Measurements from ENCODE around the gene DGKA. TPM values are rescaled to one million over a fixed set of nuclear protein-coding genes. Genes with fewer than 3 reads are reported as not detected.
"Not testable (repeated sequence)": the region's sequence is repeated elsewhere in the genome, so short reads cannot be mapped to it uniquely, and the experiment has no call there.

DGKA gene
- total RNA-seq, 1 experiment from 2014 or later, result 58.3 TPM

GRCh38 chr12:55979069-55979468 lies 48.1 kb downstream of the DGKA start:
- no peaks in the 10 kb centered on the region; a peak in 1 of 4 replicates for H3K36me3 ChIP-seq (ENCODE audit: control insufficient read depth in 1 of 2, insufficient read depth in 2 of 2, low read length in 2 of 2)
- no peaks in the 10 kb centered on the region for H3K9me2 ChIP-seq (ENCODE audit: insufficient read depth)
- TF ChIP-seq EGR1 (IDR thresholded peaks at IDR 0.05; ENCODE audit: low read depth) (no peak), ZBTB33 (IDR thresholded peaks at IDR 0.05; ENCODE audit: extremely low read depth, insufficient replicate concordance, low read length) (no peak), FOSL1 (IDR thresholded peaks at IDR 0.05; ENCODE audit: low read depth) (no peak), YY1 (IDR thresholded peaks at IDR 0.05; ENCODE audit: extremely low read depth, insufficient replicate concordance, low read depth, low read length) (no peak)
- ChIA-PET POLR2A (no interaction called here), RAD21 (ENCODE audit: low non-redundant PET in 1 of 2, low total read pairs in 2 of 2, uncharacterized antibody in 2 of 2, unreplicated experiment in 2 of 2) (no interaction called here), CTCF (no interaction called here)
- no TSS peak for BruUV-seq (replicated peaks)
- no peak overlapping the region for H3K4me2 ChIP-seq (ENCODE audit: low read length)
- intact Hi-C loops (cut with micrococcal nuclease), result no loop called here
- no peak overlapping the region for H3K27ac ChIP-seq (ENCODE audit: low read depth, low read length)
- no peaks in the 10 kb centered on the region for H3K9me3 ChIP-seq (ENCODE audit: control insufficient read depth in 1 of 2, insufficient read depth in 1 of 2, low read depth in 1 of 2, low read length in 2 of 2)
- no peak overlapping the region for H3K4me3 ChIP-seq (replicated peaks in 1 of 2; ENCODE audit: low read depth in 1 of 2, low read length in 2 of 2)
- H3K27me3 ChIP-seq (ENCODE audit: insufficient read depth, low read length), result no peaks in the 10 kb centered on the region
- H3K79me2 ChIP-seq (ENCODE audit: insufficient read depth, low read length), result peaks cover 19% of the 10 kb centered on the region; the same call in 1 of the 2 replicates
- ATAC-seq (no peak), DNase-seq (ENCODE audit: low read depth, low spot score) (no peak)
- no peak overlapping the region for H2AFZ ChIP-seq (ENCODE audit: low read depth, low read length, poor library complexity, severe bottlenecking)
- no peaks in the 10 kb centered on the region for H4K20me1 ChIP-seq (ENCODE audit: insufficient read depth)
- no peak overlapping the region for H3K9ac ChIP-seq (ENCODE audit: low read length)
- peaks cover 12 to 23% of the 10 kb centered on the region in 2 experiments for H3K4me1 ChIP-seq (ENCODE audit: control insufficient read depth in 1 of 2, insufficient read depth in 2 of 2, low read length in 2 of 2)

DNA sequence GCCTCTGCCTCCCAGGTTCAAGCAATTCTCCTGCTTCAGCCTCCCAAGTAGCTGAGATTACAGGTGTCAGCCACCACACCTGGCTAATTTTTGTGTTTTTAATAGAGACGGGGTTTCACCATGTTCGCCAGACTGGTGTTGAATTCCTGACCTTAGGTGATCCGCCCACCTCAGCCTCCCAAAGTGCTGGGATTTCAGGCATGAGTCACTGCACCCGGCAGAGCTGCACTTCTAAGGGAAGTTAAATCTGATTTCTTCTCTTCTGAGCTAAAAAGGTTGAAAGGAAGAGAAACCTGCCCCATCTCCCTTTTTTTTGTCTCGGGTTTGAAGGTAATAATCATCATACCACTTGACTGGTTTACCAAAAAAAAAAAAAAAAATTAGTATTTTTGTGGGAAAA lies 50.9 kb downstream of the DGKA start:
- H2AFZ ChIP-seq (ENCODE audit: low read depth, low read length, poor library complexity, severe bottlenecking); H3K27me3 ChIP-seq (ENCODE audit: insufficient read depth, low read length); H3K79me2 ChIP-seq (ENCODE audit: insufficient read depth, low read length); RAD21 ChIA-PET (ENCODE audit: low non-redundant PET in 1 of 2, low total read pairs in 2 of 2, uncharacterized antibody in 2 of 2, unreplicated experiment in 2 of 2); H3K9me3 ChIP-seq (ENCODE audit: control insufficient read depth in 1 of 2, insufficient read depth in 1 of 2, low read depth in 1 of 2, low read length in 2 of 2); BruUV-seq (replicated peaks); DNase-seq (ENCODE audit: low read depth, low spot score); H3K9ac ChIP-seq (ENCODE audit: low read length); intact Hi-C loops (cut with micrococcal nuclease); H4K20me1 ChIP-seq (ENCODE audit: insufficient read depth); H3K9me2 ChIP-seq (ENCODE audit: insufficient read depth); H3K36me3 ChIP-seq (ENCODE audit: control insufficient read depth in 1 of 2, insufficient read depth in 2 of 2, low read length in 2 of 2); H3K27ac ChIP-seq (ENCODE audit: low read depth, low read length): not testable (repeated sequence)
- ChIA-PET CTCF (interaction anchor here (1.7 to 1.8 kb wide), 2 partner anchors 14 to 48 kb away, joined by 4 to 9 read pairs; no protein-coding TSS in a partner anchor), POLR2A (interaction anchor here (2.3 kb wide), 1 partner anchor 8 kb away, joined by 13 read pairs; the partner anchor contains the start of gene RAB5B)
- peaks cover 12 to 16% of the 10 kb centered on the region in 2 experiments for H3K4me1 ChIP-seq (ENCODE audit: control insufficient read depth in 1 of 2, insufficient read depth in 2 of 2, low read length in 2 of 2)
- H3K4me2 ChIP-seq (ENCODE audit: low read length), result peak overlapping the region; percentile 45
- peak; percentile 81 for ATAC-seq
- TF ChIP-seq FOSL1 (IDR thresholded peaks at IDR 0.05; ENCODE audit: low read depth), result peak; percentile 29; the same call in 1 of the 2 replicates
- peak; percentile 13; the same call in 1 of the 2 replicates for TF ChIP-seq JUND (IDR thresholded peaks at IDR 0.05)
- TF ChIP-seq EGR1 (IDR thresholded peaks at IDR 0.05; ENCODE audit: low read depth), result peak; percentile 68
- H3K4me3 ChIP-seq (replicated peaks in 1 of 2; ENCODE audit: low read depth in 1 of 2, low read length in 2 of 2), result peak overlapping the region in 1 of 2 experiments; percentile 4; a peak in 1 of 4 replicates
